ENCODE results near the gene CERS2. TPM values are rescaled to one million over a fixed set of nuclear protein-coding genes. Genes with fewer than 3 reads are reported as not detected.

The CERS2 gene
- total and polyA plus RNA-seq, 2 of the 13 experiments (the other 11 are each of a cell fraction or from before 2014, with no cell fraction given), result 269 to 298 TPM

GRCh38 chr1:150976879-150977694, 2.5 kb upstream of the CERS2 start (continued):
- TF ChIP-seq RNF219 (CRISPR knock-in tag; IDR thresholded peaks at IDR 0.05) (no peak), ZNF703 (CRISPR knock-in tag; IDR thresholded peaks at IDR 0.05; ENCODE audit: borderline replicate concordance) (no peak), ZNF670 (CRISPR knock-in tag; IDR thresholded peaks at IDR 0.05; ENCODE audit: borderline replicate concordance) (no peak), SP4 (CRISPR knock-in tag; IDR thresholded peaks at IDR 0.05) (no peak), ZNF800 (CRISPR knock-in tag; IDR thresholded peaks at IDR 0.05) (no peak), IKZF4 (CRISPR knock-in tag; IDR thresholded peaks at IDR 0.05; ENCODE audit: borderline replicate concordance, low read depth, not compliant biosample characterization) (no peak), ZNF770 (CRISPR knock-in tag; IDR thresholded peaks at IDR 0.05) (no peak), ELF4 (CRISPR knock-in tag; IDR thresholded peaks at IDR 0.05; ENCODE audit: borderline replicate concordance) (no peak), KDM3A (CRISPR knock-in tag; IDR thresholded peaks at IDR 0.05; ENCODE audit: low read depth) (no peak), ZNF543 (CRISPR knock-in tag; IDR thresholded peaks at IDR 0.05) (no peak), ETV6 (CRISPR knock-in tag; conservative IDR thresholded peaks at IDR 0.05) (no peak), ZNF24 (IDR thresholded peaks at IDR 0.05) (no peak), JDP2 (CRISPR knock-in tag; IDR thresholded peaks at IDR 0.05; ENCODE audit: borderline replicate concordance) (no peak), SOX13 (IDR thresholded peaks at IDR 0.05) (no peak), SOX13 (CRISPR knock-in tag; conservative IDR thresholded peaks at IDR 0.05 in 1 of 2, IDR thresholded peaks at IDR 0.05 in 1 of 2) (peak in 1 of 2 experiments; percentile 44; a peak in 1 of 4 replicates), ZNF136 (CRISPR knock-in tag; IDR thresholded peaks at IDR 0.05; ENCODE audit: low read depth) (no peak), SP5 (CRISPR knock-in tag; IDR thresholded peaks at IDR 0.05; ENCODE audit: borderline replicate concordance, low read depth) (peak; percentile 89), RAD21 (CRISPR knock-in tag; IDR thresholded peaks at IDR 0.05) (no peak), ZNF7 (CRISPR knock-in tag; IDR thresholded peaks at IDR 0.05) (no peak), ZNF333 (CRISPR knock-in tag; IDR thresholded peaks at IDR 0.05; ENCODE audit: borderline replicate concordance) (no peak), MED13 (CRISPR knock-in tag; IDR thresholded peaks at IDR 0.05) (no peak), JUN (CRISPR knock-in tag; IDR thresholded peaks at IDR 0.05) (0 out of 2 replicates have a peak, but pooled peaks have one; percentile 43), NFE2 (CRISPR knock-in tag; IDR thresholded peaks at IDR 0.05) (no peak)
- TF ChIP-seq, protein P1, sequence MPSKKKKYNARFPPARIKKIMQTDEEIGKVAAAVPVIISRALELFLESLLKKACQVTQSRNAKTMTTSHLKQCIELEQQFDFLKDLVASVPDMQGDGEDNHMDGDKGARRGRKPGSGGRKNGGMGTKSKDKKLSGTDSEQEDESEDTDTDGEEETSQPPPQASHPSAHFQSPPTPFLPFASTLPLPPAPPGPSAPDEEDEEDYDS (CRISPR knock-in tag; IDR thresholded peaks at IDR 0.05), result 0 out of 2 replicates have a peak, but pooled peaks have one; percentile 23
